Right atrium auricular region (tissue), 2 donors: Measurements from ENCODE around the gene RGS12. TPM values are rescaled to one million over a fixed set of nuclear protein-coding genes. Genes with fewer than 3 reads are reported as not detected.

Experiments
- DNase-seq: peaks from one replicate; pipeline ENCODE4 v3.0.0-alpha.2; 2019; ENCODE audit warnings: low spot score
- H3K27ac ChIP-seq, 2 donors: fragments of 200-600 bp; sonication (generic); 1 replicate in 1 of 2; 2 replicates in 1 of 2; pipeline ENCODE4 v1.5.1; 2016 to 2019
- H3K27me3 ChIP-seq, 2 donors: fragments of 200-600 bp; sonication (generic); one replicate each; pipeline versions ENCODE4 v1.5.1 to v1.6.0; 2017 to 2019
- H3K36me3 ChIP-seq: fragments of 200-600 bp; sonication (generic); one replicate; pipeline ENCODE4 v1.5.1; 2016
- H3K4me1 ChIP-seq, 2 donors: fragments of 200-600 bp; sonication (generic); one replicate each; pipeline versions ENCODE4 v1.5.1 to v1.6.0; 2017 to 2019
- H3K4me3 ChIP-seq, 2 donors: fragments of 200-600 bp; sonication (generic); 1 replicate in 1 of 2; 2 replicates in 1 of 2; pipeline ENCODE4 v1.5.1; 2017 to 2019; ENCODE audit warnings: mild to moderate bottlenecking in 1 of 2, moderate library complexity in 1 of 2
- H3K9me3 ChIP-seq, 2 donors: fragments of 200-600 bp; sonication (generic); one replicate each; pipeline ENCODE4 v1.5.1; 2019
- total RNA-seq, 2 donors: library from RNA; depleted of rRNA; stranded (reverse); fragments of >200 nt; gene quantifications; one replicate each; pipeline ENCODE4 v1.1.0, GENCODE V29; 2016
- TF ChIP-seq, protein P1 (sequence below), 2 donors: fragments of 200-600 bp; sonication (generic); IDR thresholded peaks; one replicate each; pipeline ENCODE4 v1.5.1; 2019; ENCODE audit warnings: antibody characterized with exemption in 2 of 2

Gene RGS12
- total RNA-seq, 2 donors from 2014 or later, result 7.0 to 9.9 TPM

DNA sequence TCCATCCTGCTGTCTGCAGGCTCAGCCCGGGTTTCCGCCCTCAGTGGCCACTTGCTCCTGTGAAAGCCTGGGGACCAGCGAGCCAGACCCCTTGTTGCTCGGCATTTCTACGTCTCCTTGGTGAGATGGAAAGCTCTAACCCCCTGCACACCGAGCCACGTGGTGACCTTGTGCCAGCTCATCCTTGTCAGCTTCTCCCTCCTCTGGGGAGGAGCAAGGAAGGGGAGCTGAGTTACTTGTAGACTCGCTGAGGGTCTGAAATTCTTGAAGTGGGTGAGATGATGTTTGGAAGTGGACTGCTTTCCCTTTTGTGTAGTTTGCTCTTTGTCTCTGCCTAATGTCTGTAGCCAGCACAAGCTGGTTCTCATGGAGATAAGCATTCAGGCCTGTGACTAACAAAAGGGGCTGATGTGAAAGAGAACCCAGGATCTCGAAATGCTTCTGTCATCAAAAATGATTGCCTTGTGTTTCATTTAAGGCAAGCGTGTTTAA is 29.3 kb downstream of the RGS12 start:
- no peaks in the 10 kb centered on the region for H3K27me3 ChIP-seq
- H3K4me1 ChIP-seq, result peaks cover 0 to 25% of the 10 kb centered on the region in 2 donors
- H3K27ac ChIP-seq, result peak overlapping the region; percentile 70 to 82
- TF ChIP-seq, protein P1, sequence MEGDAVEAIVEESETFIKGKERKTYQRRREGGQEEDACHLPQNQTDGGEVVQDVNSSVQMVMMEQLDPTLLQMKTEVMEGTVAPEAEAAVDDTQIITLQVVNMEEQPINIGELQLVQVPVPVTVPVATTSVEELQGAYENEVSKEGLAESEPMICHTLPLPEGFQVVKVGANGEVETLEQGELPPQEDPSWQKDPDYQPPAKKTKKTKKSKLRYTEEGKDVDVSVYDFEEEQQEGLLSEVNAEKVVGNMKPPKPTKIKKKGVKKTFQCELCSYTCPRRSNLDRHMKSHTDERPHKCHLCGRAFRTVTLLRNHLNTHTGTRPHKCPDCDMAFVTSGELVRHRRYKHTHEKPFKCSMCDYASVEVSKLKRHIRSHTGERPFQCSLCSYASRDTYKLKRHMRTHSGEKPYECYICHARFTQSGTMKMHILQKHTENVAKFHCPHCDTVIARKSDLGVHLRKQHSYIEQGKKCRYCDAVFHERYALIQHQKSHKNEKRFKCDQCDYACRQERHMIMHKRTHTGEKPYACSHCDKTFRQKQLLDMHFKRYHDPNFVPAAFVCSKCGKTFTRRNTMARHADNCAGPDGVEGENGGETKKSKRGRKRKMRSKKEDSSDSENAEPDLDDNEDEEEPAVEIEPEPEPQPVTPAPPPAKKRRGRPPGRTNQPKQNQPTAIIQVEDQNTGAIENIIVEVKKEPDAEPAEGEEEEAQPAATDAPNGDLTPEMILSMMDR (IDR thresholded peaks at IDR 0.05), result no peak
- DNase-seq, result peak; percentile 55
- H3K4me3 ChIP-seq, result no peak overlapping the region
- H3K9me3 ChIP-seq, result no peaks in the 10 kb centered on the region
- H3K36me3 ChIP-seq, result peaks cover 8% of the 10 kb centered on the region

GRCh38 chr4:3323071-3323481 is 30.3 kb downstream of the RGS12 start:
- Histone ChIP-seq H3K36me3 (peaks cover under 1% of the 10 kb centered on the region), H3K4me3 (no peak overlapping the region), H3K27ac (no peak overlapping the region), H3K9me3 (no peaks in the 10 kb centered on the region), H3K27me3 (no peaks in the 10 kb centered on the region), H3K4me1 (peaks cover 0 to 25% of the 10 kb centered on the region in 2 donors)
- peak; percentile 40 for DNase-seq
- TF ChIP-seq, protein P1 (IDR thresholded peaks at IDR 0.05), result no peak

- DNase-seq, result peak; percentile 36
- Histone ChIP-seq H3K27ac (no peak overlapping the region), H3K4me1 (peaks cover 0 to 25% of the 10 kb centered on the region in 2 donors), H3K4me3 (no peak overlapping the region), H3K9me3 (no peaks in the 10 kb centered on the region), H3K36me3 (no peaks in the 10 kb centered on the region), H3K27me3 (no peaks in the 10 kb centered on the region)
- TF ChIP-seq, protein P1 (IDR thresholded peaks at IDR 0.05), result no peak
Observed at GRCh38 chr4:3324093-3324815, 31.4 kb downstream of the RGS12 start.

DNA sequence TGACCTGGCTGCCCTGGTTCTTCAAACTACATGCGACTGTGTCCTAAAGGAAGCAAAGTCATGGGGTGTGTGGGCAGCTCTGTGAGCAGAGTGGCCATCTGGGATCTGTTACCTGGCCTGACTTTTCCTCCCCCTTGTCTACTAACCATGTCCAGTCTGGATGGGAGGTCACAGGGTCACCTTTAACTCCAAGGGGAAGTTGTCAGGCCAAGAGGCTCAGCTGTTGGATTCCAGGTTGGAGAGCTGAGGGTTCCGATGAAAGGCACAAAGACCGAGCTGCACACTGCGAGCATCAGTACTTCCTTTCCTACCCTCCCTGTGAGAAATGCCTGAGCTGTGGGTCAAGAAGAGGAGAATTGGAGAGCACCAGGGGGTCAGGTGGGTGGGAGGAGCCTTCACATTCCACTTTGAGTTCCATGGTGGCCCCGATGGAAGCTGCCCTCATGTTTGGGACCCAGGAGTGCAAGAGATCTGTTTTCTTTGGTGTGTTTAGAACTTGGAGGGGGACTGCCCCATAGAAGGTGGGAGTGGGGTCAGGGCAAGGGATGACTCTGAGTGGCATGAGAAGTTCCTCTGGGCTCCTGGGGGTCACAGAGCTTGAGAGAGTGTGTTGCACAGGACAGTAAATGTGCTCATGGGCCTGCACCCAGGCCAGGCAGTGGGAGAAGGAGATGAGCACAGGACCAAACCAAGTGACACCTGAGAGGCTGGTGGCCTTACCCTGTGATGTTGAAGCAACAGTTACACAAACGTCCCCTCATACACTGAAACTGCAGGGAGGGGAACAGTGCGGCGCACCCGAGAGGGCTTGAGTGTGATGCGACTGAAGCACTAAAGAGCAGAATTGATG is 36.2 kb downstream of the RGS12 start:
- Histone ChIP-seq H3K36me3 (no peaks in the 10 kb centered on the region), H3K4me1 (peaks cover 0 to 4% of the 10 kb centered on the region in 2 donors), H3K27ac (no peak overlapping the region), H3K27me3 (no peaks in the 10 kb centered on the region), H3K4me3 (no peak overlapping the region), H3K9me3 (no peaks in the 10 kb centered on the region)
- TF ChIP-seq, protein P1 (IDR thresholded peaks at IDR 0.05), result no peak
- peak; percentile 42 for DNase-seq

GRCh38 chr4:3329887-3330286 is 37.1 kb downstream of the RGS12 start:
- no peaks in the 10 kb centered on the region for H3K9me3 ChIP-seq
- H3K27me3 ChIP-seq, result no peaks in the 10 kb centered on the region
- peaks cover 0 to 4% of the 10 kb centered on the region in 2 donors for H3K4me1 ChIP-seq
- H3K4me3 ChIP-seq, result no peak overlapping the region
- no peak overlapping the region for H3K27ac ChIP-seq
- TF ChIP-seq, protein P1 (IDR thresholded peaks at IDR 0.05), result no peak
- peak; percentile 16 for DNase-seq
- no peaks in the 10 kb centered on the region for H3K36me3 ChIP-seq
